HepG2 (cell line): ENCODE results near the gene ST3GAL2. TPM values are rescaled to one million over a fixed set of nuclear protein-coding genes. Genes with fewer than 3 reads are reported as not detected.

Experiments used
- ATAC-seq: fragments of 200-7000 bp; cut with Tn5 transposase; 3 replicates; pipeline ENCODE4 v1.9.1; 2020; ENCODE audit warnings: mild to moderate bottlenecking, moderate library complexity
- BruUV-seq: library from RNA; stranded (reverse); fragments of 400-500 nt; replicated peaks from 2 replicates; lab custom pipeline; 2021; lab: Mats Ljungman, UMichigan
- CTCF ChIA-PET: fragments of 300-600 bp; formaldehyde crosslinking; extraction: SDS; loops from one replicate; lab custom pipeline; 2021; ENCODE audit warnings: low total read pairs, inconsistent platforms, low intra/inter-chr PET ratio; lab: Yijun Ruan, JAX
- POLR2A ChIA-PET: fragments of 350-600 bp; sonication (Branson Sonifier 250); formaldehyde crosslinking; loops from one replicate; lab custom pipeline; 2020; ENCODE audit warnings: antibody characterized with exemption, inconsistent platforms; lab: Yijun Ruan, JAX
- DNase-seq: peaks from one replicate; pipeline ENCODE4 v3.0.0-alpha.2; 2015; ENCODE audit warnings: low spot score
- FAIRE-seq: peaks from 3 replicates; lab custom pipeline; 2011; peaks lifted over from hg19 to GRCh38; lab: Jason Lieb, UNC
- H2AFZ ChIP-seq: one replicate; pipeline ENCODE4 v1.6.1; 2011; ENCODE audit warnings: low read length, inconsistent platforms
- H3K27ac ChIP-seq: fragments of 300-600 bp; 3 replicates; pipeline ENCODE4 v1.8.0; 2011; ENCODE audit warnings: mixed run types, mild to moderate bottlenecking, mixed read lengths, low read length, inconsistent platforms; ENCODE audit not compliant: insufficient read depth; ENCODE audit errors: extremely low read length
- H3K27me3 ChIP-seq, 2 experiments: fragments of 200-600 bp in 1 of 2; 2 replicates in 1 of 2; 3 replicates in 1 of 2; pipeline versions ENCODE4 v1.6.0 to v1.8.0; 2011; ENCODE audit warnings: low read length in 2 of 2, mild to moderate bottlenecking in 2 of 2, moderate library complexity in 2 of 2, inconsistent platforms in 1 of 2; ENCODE audit not compliant: insufficient read depth in 2 of 2, control insufficient read depth in 1 of 2
- H3K36me3 ChIP-seq, 2 experiments: fragments of 200-600 bp in 1 of 2; replicated peaks in 1 of 2; 2 replicates in 1 of 2; 3 replicates in 1 of 2; pipeline versions ENCODE4 v1.5.1 to v1.8.0; 2011; ENCODE audit warnings: low read length in 2 of 2, inconsistent platforms in 1 of 2; ENCODE audit not compliant: insufficient read depth in 2 of 2, control insufficient read depth in 1 of 2
- H3K4me1 ChIP-seq: 2 replicates; pipeline ENCODE4 v1.5.1; 2012; ENCODE audit warnings: low read length, inconsistent platforms; ENCODE audit not compliant: insufficient read depth
- H3K4me2 ChIP-seq: 2 replicates; pipeline ENCODE4 v1.6.0; 2011; ENCODE audit warnings: low read depth, low read length, inconsistent platforms
- H3K4me3 ChIP-seq, 3 experiments: fragments of 200-600 bp in 1 of 3; sonication (generic), shearing (Covaris generic) in 1 of 3; replicated peaks in 1 of 3; 2 replicates each; pipeline ENCODE4 v1.5.1; 2011 to 2016; ENCODE audit warnings: low read length in 3 of 3, inconsistent platforms in 2 of 3, low read depth in 2 of 3, mild to moderate bottlenecking in 2 of 3, control low read depth in 1 of 3, mixed read lengths in 1 of 3; ENCODE audit not compliant: insufficient read depth in 1 of 3
- H3K79me2 ChIP-seq: one replicate; pipeline ENCODE4 v1.6.1; 2011; ENCODE audit warnings: low read length, inconsistent platforms; ENCODE audit not compliant: insufficient read depth
- H3K9ac ChIP-seq: 2 replicates; pipeline ENCODE4 v1.6.0; 2011; ENCODE audit warnings: mild to moderate bottlenecking, low read depth, low read length, inconsistent platforms; ENCODE audit not compliant: insufficient read depth
- H3K9me3 ChIP-seq: 2 replicates; pipeline ENCODE4 v1.5.1; 2012; ENCODE audit warnings: mild to moderate bottlenecking, low read length
- H4K20me1 ChIP-seq: 2 replicates; pipeline ENCODE4 v1.6.0; 2011; ENCODE audit warnings: inconsistent platforms, mild to moderate bottlenecking, low read length, moderate library complexity; ENCODE audit not compliant: insufficient read depth
- KDM5A ChIP-seq: fragments of 200-600 bp; sonication (generic); IDR thresholded peaks from 2 replicates; pipeline ENCODE4 v1.7.0; 2018; ENCODE audit warnings: antibody characterized with exemption, mild to moderate bottlenecking, low read length, borderline replicate concordance
- ZBTB38 ChIP-seq: sonication (generic); formaldehyde crosslinking; IDR thresholded peaks from 2 replicates; pipeline ENCODE4 v1.5.1; 2020; ENCODE audit warnings: mild to moderate bottlenecking, missing genetic modification reagents
- ZNF446 ChIP-seq: sonication (generic); formaldehyde crosslinking; IDR thresholded peaks from 2 replicates; pipeline ENCODE4 v1.5.0; 2020; ENCODE audit warnings: mild to moderate bottlenecking, missing genetic modification reagents
- WGBS: methylation state at CpG from one replicate; pipeline ENCODE4 v1.1.6; 2017; ENCODE audit warnings: low lambda C conversion rate; 5-methylcytosine and 5-hydroxymethylcytosine counted together
- in situ Hi-C: cut with HindIII; loops from 2 replicates; pipeline ENCODE4 v1.10.0; 2017; ENCODE audit warnings: low pct_unique_long_range_greater_than_20kb; ENCODE audit not compliant: extremely low pct_ligation_motif_present
- intact Hi-C: fragments of 100-400 bp; cut with micrococcal nuclease; formaldehyde crosslinking; loops from one replicate; pipeline ENCODE4 v1.10.0; 2022; ENCODE audit not compliant: unreplicated experiment
- polyA plus RNA-seq, 8 experiments: library from polyadenylated mRNA; depleted of rRNA in 3 of 8; stranded (reverse) in 7 of 8; unstranded in 1 of 8; fragments of >200 nt; fragmentation: Illumina TruSeq in 4 of 8; extraction: Trizol in 4 of 8; gene quantifications; 2 replicates each; pipeline versions ENCODE4 v1.2.1 to v1.2.3, GENCODE V29; 2011 to 2016; ENCODE audit warnings: low read depth in 4 of 8, missing spikeins in 1 of 8, mixed read lengths in 1 of 8; ENCODE audit not compliant: insufficient read depth in 1 of 8
- total RNA-seq, 5 experiments: library from RNA; depleted of rRNA; stranded (reverse); fragments of >200 nt; fragmentation: Illumina TruSeq; extraction: Trizol; gene quantifications; 2 replicates each; pipeline ENCODE4 v1.2.3, GENCODE V29; 2016; ENCODE audit warnings: low read depth in 1 of 5
- TF ChIP-seq, protein P1 (sequence below): sonication (generic); formaldehyde crosslinking; IDR thresholded peaks from 2 replicates; pipeline ENCODE4 v1.8.0; 2023; ENCODE audit warnings: mild to moderate bottlenecking, missing genetic modification reagents
- TF ChIP-seq, protein P2 (sequence below): sonication (generic); formaldehyde crosslinking; IDR thresholded peaks from 2 replicates; pipeline ENCODE4 v1.5.1; 2020; ENCODE audit warnings: mild to moderate bottlenecking, missing genetic modification reagents, moderate library complexity

ST3GAL2 gene
- total and polyA plus RNA-seq, 2 of the 13 experiments (the other 11 are each of a cell fraction or from before 2014, with no cell fraction given) = 16.3 to 24.9 TPM

DNA sequence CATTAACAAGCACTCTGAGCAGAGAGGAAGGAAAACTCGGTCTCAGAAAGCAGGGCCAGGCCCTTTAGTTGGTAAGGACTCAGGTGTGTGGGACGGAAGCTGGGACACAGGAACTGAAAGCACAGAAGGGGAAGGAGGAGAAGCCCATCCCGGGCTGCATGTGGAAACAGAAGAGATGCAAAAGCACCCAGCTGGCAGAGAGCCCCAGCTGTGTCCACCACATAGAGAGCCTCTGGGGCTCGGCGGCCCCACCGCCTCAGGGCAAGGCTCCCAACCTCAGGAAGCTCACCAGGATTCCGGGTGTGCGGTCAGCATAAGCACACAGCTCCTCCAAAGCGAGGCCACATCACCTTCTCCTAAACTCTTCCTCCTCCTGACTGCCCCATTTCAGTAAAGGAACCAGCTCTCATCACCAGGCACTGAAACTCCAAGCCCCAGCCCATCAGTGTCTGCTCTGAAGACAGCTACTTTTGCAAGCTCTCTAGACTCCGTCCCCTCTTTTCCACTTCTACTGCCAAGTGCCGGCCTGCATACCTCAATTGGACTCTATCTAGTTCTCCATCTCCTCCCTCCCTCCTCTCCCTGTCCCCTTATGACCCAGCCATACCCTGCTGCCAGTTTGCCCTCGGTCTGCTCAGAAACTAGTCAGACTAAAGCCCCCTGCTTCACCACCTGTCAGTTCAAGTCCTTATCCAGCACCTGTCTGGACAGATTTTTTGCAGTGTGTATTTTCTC lies 6.0 kb downstream of the ST3GAL2 start:
- 61% methylated on average over 12 of the region's 12 CpGs for WGBS
- H3K4me2 ChIP-seq = peak overlapping the region; percentile 36
- H3K4me3 ChIP-seq = peak overlapping the region in 1 of 3 experiments; percentile 14; a peak in 1 of 6 replicates
- no peaks in the 10 kb centered on the region; a peak in 1 of 5 replicates for H3K27me3 ChIP-seq
- peak overlapping the region; percentile 65 for H3K27ac ChIP-seq
- H3K9me3 ChIP-seq = no peaks in the 10 kb centered on the region
- H3K4me1 ChIP-seq = peaks cover 94% of the 10 kb centered on the region
- H4K20me1 ChIP-seq = no peaks in the 10 kb centered on the region
- peaks cover 70% of the 10 kb centered on the region for H3K79me2 ChIP-seq
- H3K36me3 ChIP-seq = peaks cover 7 to 9% of the 10 kb centered on the region in 2 experiments
- H3K9ac ChIP-seq = peak overlapping the region; percentile 52
- ATAC-seq = no peak
- no TSS peak for BruUV-seq
- TF ChIP-seq, protein P1, sequence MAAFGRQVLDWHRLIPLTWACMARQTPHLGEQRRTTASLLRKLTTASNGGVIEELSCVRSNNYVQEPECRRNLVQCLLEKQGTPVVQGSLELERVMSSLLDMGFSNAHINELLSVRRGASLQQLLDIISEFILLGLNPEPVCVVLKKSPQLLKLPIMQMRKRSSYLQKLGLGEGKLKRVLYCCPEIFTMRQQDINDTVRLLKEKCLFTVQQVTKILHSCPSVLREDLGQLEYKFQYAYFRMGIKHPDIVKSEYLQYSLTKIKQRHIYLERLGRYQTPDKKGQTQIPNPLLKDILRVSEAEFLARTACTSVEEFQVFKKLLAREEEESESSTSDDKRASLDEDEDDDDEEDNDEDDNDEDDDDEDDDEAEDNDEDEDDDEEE = 0 out of 2 replicates have a peak, but pooled peaks have one; percentile 51
- TF ChIP-seq ZBTB38 (CRISPR knock-in tag) = peak; percentile 33; the same call in 1 of the 2 replicates
- no peak for TF ChIP-seq KDM5A
- 0 out of 2 replicates have a peak, but pooled peaks have one; percentile 29 for TF ChIP-seq ZNF446 (CRISPR knock-in tag)
- TF ChIP-seq, protein P2, sequence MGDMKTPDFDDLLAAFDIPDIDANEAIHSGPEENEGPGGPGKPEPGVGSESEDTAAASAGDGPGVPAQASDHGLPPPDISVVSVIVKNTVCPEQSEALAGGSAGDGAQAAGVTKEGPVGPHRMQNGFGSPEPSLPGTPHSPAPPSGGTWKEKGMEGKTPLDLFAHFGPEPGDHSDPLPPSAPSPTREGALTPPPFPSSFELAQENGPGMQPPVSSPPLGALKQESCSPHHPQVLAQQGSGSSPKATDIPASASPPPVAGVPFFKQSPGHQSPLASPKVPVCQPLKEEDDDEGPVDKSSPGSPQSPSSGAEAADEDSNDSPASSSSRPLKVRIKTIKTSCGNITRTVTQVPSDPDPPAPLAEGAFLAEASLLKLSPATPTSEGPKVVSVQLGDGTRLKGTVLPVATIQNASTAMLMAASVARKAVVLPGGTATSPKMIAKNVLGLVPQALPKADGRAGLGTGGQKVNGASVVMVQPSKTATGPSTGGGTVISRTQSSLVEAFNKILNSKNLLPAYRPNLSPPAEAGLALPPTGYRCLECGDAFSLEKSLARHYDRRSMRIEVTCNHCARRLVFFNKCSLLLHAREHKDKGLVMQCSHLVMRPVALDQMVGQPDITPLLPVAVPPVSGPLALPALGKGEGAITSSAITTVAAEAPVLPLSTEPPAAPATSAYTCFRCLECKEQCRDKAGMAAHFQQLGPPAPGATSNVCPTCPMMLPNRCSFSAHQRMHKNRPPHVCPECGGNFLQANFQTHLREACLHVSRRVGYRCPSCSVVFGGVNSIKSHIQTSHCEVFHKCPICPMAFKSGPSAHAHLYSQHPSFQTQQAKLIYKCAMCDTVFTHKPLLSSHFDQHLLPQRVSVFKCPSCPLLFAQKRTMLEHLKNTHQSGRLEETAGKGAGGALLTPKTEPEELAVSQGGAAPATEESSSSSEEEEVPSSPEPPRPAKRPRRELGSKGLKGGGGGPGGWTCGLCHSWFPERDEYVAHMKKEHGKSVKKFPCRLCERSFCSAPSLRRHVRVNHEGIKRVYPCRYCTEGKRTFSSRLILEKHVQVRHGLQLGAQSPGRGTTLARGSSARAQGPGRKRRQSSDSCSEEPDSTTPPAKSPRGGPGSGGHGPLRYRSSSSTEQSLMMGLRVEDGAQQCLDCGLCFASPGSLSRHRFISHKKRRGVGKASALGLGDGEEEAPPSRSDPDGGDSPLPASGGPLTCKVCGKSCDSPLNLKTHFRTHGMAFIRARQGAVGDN (CRISPR knock-in tag) = peak; percentile 55
- no peak for DNase-seq
- ChIA-PET POLR2A (interaction anchor here (1.1 to 3.9 kb wide), 6 partner anchors 8 to 133 kb away, joined by 3 to 29 read pairs (median 4); partner anchors contain the start of gene FCSK), CTCF (no interaction called here)
- in situ Hi-C loops = no loop called here
- intact Hi-C loops = no loop called here
- FAIRE-seq = no peak
- no peak overlapping the region for H2AFZ ChIP-seq
